H1 (cell line): ENCODE measurements around the gene MOK. TPM values are rescaled to one million over a fixed set of nuclear protein-coding genes. Genes with fewer than 3 reads are reported as not detected.

Experiments
- EGR1 ChIP-seq: IDR thresholded peaks from 2 replicates; pipeline ENCODE4 v1.6.1; 2011; ENCODE audit warnings: low read depth, low read length, borderline replicate concordance
- EP300 ChIP-seq, 2 experiments: IDR thresholded peaks; 1 replicate in 1 of 2; 2 replicates in 1 of 2; pipeline ENCODE4 v1.6.1; 2011 to 2012; ENCODE audit warnings: low read depth in 2 of 2, low read length in 2 of 2, mild to moderate bottlenecking in 2 of 2, borderline replicate concordance in 1 of 2, inconsistent platforms in 1 of 2, moderate library complexity in 1 of 2
- FOSL1 ChIP-seq: IDR thresholded peaks from 2 replicates; pipeline ENCODE4 v1.6.1; 2011; ENCODE audit warnings: mild to moderate bottlenecking, low read depth, low read length, moderate library complexity; ENCODE audit not compliant: insufficient read depth
- MAFK ChIP-seq: IDR thresholded peaks from 2 replicates; pipeline ENCODE4 v1.6.1; 2012; ENCODE audit warnings: low read depth, mild to moderate bottlenecking, improper control_type of control experiment, low read length
- POLR2AphosphoS5 ChIP-seq: IDR thresholded peaks from 2 replicates; pipeline ENCODE4 v1.6.1; 2011; ENCODE audit warnings: low read depth, low read length
- polyA plus RNA-seq, 7 experiments: library from polyadenylated mRNA; depleted of rRNA in 3 of 7; stranded (reverse) in 5 of 7; unstranded in 2 of 7; fragments of >200 nt in 5 of 7; fragments of 200-250 nt in 2 of 7; gene quantifications; 1 replicate in 5 of 7; 2 replicates in 1 of 7; 4 replicates in 1 of 7; pipeline versions ENCODE4 v1.2.1 to v1.2.3, GENCODE V29; 2011 to 2013; ENCODE audit warnings: missing spikeins in 2 of 7, mixed read lengths in 2 of 7
- total RNA-seq: library from RNA; stranded (reverse); fragmentation: NEBNext Ultra II Directional; extraction: Animal tissue kit (Norgen Biotek cat#: 25700); gene quantifications from 2 replicates; pipeline ENCODE4 v1.2.1, GENCODE V29; 2021
- TF ChIP-seq, protein P1 (sequence below): fragments of 300-600 bp; sonication (generic); IDR thresholded peaks from 2 replicates; pipeline ENCODE4 v1.7.1; 2012; ENCODE audit warnings: low read length, moderate library complexity, mild to moderate bottlenecking, inconsistent platforms; ENCODE audit not compliant: insufficient replicate concordance

Gene MOK
- total and polyA plus RNA-seq, 2 of the 8 experiments (the other 6 are each of a cell fraction or from before 2014, with no cell fraction given) = 2.1 to 2.5 TPM

- TF ChIP-seq, protein P1, sequence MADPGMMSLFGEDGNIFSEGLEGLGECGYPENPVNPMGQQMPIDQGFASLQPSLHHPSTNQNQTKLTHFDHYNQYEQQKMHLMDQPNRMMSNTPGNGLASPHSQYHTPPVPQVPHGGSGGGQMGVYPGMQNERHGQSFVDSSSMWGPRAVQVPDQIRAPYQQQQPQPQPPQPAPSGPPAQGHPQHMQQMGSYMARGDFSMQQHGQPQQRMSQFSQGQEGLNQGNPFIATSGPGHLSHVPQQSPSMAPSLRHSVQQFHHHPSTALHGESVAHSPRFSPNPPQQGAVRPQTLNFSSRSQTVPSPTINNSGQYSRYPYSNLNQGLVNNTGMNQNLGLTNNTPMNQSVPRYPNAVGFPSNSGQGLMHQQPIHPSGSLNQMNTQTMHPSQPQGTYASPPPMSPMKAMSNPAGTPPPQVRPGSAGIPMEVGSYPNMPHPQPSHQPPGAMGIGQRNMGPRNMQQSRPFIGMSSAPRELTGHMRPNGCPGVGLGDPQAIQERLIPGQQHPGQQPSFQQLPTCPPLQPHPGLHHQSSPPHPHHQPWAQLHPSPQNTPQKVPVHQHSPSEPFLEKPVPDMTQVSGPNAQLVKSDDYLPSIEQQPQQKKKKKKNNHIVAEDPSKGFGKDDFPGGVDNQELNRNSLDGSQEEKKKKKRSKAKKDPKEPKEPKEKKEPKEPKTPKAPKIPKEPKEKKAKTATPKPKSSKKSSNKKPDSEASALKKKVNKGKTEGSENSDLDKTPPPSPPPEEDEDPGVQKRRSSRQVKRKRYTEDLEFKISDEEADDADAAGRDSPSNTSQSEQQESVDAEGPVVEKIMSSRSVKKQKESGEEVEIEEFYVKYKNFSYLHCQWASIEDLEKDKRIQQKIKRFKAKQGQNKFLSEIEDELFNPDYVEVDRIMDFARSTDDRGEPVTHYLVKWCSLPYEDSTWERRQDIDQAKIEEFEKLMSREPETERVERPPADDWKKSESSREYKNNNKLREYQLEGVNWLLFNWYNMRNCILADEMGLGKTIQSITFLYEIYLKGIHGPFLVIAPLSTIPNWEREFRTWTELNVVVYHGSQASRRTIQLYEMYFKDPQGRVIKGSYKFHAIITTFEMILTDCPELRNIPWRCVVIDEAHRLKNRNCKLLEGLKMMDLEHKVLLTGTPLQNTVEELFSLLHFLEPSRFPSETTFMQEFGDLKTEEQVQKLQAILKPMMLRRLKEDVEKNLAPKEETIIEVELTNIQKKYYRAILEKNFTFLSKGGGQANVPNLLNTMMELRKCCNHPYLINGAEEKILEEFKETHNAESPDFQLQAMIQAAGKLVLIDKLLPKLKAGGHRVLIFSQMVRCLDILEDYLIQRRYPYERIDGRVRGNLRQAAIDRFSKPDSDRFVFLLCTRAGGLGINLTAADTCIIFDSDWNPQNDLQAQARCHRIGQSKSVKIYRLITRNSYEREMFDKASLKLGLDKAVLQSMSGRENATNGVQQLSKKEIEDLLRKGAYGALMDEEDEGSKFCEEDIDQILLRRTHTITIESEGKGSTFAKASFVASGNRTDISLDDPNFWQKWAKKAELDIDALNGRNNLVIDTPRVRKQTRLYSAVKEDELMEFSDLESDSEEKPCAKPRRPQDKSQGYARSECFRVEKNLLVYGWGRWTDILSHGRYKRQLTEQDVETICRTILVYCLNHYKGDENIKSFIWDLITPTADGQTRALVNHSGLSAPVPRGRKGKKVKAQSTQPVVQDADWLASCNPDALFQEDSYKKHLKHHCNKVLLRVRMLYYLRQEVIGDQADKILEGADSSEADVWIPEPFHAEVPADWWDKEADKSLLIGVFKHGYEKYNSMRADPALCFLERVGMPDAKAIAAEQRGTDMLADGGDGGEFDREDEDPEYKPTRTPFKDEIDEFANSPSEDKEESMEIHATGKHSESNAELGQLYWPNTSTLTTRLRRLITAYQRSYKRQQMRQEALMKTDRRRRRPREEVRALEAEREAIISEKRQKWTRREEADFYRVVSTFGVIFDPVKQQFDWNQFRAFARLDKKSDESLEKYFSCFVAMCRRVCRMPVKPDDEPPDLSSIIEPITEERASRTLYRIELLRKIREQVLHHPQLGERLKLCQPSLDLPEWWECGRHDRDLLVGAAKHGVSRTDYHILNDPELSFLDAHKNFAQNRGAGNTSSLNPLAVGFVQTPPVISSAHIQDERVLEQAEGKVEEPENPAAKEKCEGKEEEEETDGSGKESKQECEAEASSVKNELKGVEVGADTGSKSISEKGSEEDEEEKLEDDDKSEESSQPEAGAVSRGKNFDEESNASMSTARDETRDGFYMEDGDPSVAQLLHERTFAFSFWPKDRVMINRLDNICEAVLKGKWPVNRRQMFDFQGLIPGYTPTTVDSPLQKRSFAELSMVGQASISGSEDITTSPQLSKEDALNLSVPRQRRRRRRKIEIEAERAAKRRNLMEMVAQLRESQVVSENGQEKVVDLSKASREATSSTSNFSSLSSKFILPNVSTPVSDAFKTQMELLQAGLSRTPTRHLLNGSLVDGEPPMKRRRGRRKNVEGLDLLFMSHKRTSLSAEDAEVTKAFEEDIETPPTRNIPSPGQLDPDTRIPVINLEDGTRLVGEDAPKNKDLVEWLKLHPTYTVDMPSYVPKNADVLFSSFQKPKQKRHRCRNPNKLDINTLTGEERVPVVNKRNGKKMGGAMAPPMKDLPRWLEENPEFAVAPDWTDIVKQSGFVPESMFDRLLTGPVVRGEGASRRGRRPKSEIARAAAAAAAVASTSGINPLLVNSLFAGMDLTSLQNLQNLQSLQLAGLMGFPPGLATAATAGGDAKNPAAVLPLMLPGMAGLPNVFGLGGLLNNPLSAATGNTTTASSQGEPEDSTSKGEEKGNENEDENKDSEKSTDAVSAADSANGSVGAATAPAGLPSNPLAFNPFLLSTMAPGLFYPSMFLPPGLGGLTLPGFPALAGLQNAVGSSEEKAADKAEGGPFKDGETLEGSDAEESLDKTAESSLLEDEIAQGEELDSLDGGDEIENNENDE = no peak
- TF ChIP-seq EP300 (IDR thresholded peaks at IDR 0.05; ENCODE audit: borderline replicate concordance in 1 of 2, low read depth in 2 of 2, low read length in 2 of 2) = no peak
- no peak for TF ChIP-seq EGR1
- TF ChIP-seq FOSL1 = no peak
- no peak for TF ChIP-seq MAFK
- TF ChIP-seq POLR2AphosphoS5 = no peak
Observed at GRCh38 chr14:102236026-102236425, 68.9 kb downstream of the MOK start (continued).
